Endothelial cell (in vitro differentiated cells): ENCODE measurements around the gene SKOR2. TPM values are rescaled to one million over a fixed set of nuclear protein-coding genes. Genes with fewer than 3 reads are reported as not detected.
"Not testable (repeated sequence)": the region's sequence is repeated elsewhere in the genome, so short reads cannot be mapped to it uniquely, and the experiment has no call there.

Experiments
- DNase-seq: peaks from one replicate; pipeline ENCODE4 v3.0.0; 2021; ENCODE audit warnings: low spot score
- H3K27ac Mint-ChIP-seq: one replicate; pipeline ENCODE4 v1.8.0; 2021; ENCODE audit warnings: mixed read lengths, inconsistent platforms; ENCODE audit not compliant: unreplicated experiment
- H3K27me3 Mint-ChIP-seq: one replicate; pipeline ENCODE4 v1.8.0; 2021; ENCODE audit warnings: mild to moderate bottlenecking, moderate library complexity, mixed read lengths, inconsistent platforms; ENCODE audit not compliant: unreplicated experiment
- H3K36me3 Mint-ChIP-seq: one replicate; pipeline ENCODE4 v1.8.0; 2021; ENCODE audit warnings: mild to moderate bottlenecking, low read depth, mixed read lengths, inconsistent platforms; ENCODE audit not compliant: unreplicated experiment
- H3K4me1 Mint-ChIP-seq: one replicate; pipeline ENCODE4 v1.8.0; 2021; ENCODE audit warnings: mild to moderate bottlenecking, mixed read lengths, inconsistent platforms; ENCODE audit not compliant: unreplicated experiment
- H3K4me3 Mint-ChIP-seq: one replicate; pipeline ENCODE4 v1.8.0; 2021; ENCODE audit warnings: mild to moderate bottlenecking, mixed read lengths, inconsistent platforms; ENCODE audit not compliant: unreplicated experiment
- H3K9me3 Mint-ChIP-seq: one replicate; pipeline ENCODE4 v1.8.0; 2021; ENCODE audit warnings: mixed read lengths, inconsistent platforms; ENCODE audit not compliant: unreplicated experiment
- total RNA-seq: library from RNA; stranded (reverse); fragmentation: NEBNext Ultra II Directional; extraction: Animal tissue kit (Norgen Biotek cat#: 25700); gene quantifications from one replicate; pipeline ENCODE4 v1.2.1, GENCODE V29; 2021; ENCODE audit not compliant: unreplicated experiment
- TF ChIP-seq, protein P1 (sequence below): fragments of 200-600 bp; sonication (generic); IDR thresholded peaks from one replicate; pipeline ENCODE4 v1.5.0; 2021; ENCODE audit warnings: antibody characterized with exemption; ENCODE audit not compliant: unreplicated experiment

Gene SKOR2
- total RNA-seq, 1 donor from 2014 or later = 0.38 TPM

- H3K9me3 Mint-ChIP-seq = peaks cover 4% of the 10 kb centered on the region
- peaks cover 2% of the 10 kb centered on the region for H3K27me3 Mint-ChIP-seq
- no peaks in the 10 kb centered on the region for H3K36me3 Mint-ChIP-seq
- DNase-seq = no peak
- H3K4me1 Mint-ChIP-seq = peaks cover 39% of the 10 kb centered on the region
- TF ChIP-seq, protein P1, sequence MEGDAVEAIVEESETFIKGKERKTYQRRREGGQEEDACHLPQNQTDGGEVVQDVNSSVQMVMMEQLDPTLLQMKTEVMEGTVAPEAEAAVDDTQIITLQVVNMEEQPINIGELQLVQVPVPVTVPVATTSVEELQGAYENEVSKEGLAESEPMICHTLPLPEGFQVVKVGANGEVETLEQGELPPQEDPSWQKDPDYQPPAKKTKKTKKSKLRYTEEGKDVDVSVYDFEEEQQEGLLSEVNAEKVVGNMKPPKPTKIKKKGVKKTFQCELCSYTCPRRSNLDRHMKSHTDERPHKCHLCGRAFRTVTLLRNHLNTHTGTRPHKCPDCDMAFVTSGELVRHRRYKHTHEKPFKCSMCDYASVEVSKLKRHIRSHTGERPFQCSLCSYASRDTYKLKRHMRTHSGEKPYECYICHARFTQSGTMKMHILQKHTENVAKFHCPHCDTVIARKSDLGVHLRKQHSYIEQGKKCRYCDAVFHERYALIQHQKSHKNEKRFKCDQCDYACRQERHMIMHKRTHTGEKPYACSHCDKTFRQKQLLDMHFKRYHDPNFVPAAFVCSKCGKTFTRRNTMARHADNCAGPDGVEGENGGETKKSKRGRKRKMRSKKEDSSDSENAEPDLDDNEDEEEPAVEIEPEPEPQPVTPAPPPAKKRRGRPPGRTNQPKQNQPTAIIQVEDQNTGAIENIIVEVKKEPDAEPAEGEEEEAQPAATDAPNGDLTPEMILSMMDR = no peak
- no peak overlapping the region for H3K27ac Mint-ChIP-seq
- H3K4me3 Mint-ChIP-seq = no peak overlapping the region
These were observed 59.5 kb downstream of the SKOR2 start for GRCh38 chr18:47191961-47192360.

DNA sequence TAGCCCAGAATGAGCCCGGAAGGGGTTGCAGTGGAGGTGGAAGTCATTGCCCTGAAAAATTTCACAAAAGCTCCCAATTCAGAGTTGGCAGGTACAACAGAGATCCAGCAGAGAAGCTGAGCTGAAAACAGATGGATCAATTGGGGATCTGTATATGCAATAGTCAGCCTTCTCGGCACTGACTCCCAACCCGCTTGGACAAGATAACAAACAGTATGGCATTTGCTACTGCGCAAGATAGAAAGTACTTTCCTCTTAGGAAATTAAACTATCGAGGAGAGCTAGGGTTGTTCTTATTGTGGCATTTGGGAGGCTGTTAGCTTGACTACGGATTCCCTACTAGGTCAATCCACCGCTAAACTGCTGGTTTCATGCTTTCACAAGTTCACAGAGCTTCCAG lies 63.7 kb downstream of the SKOR2 start:
- peaks cover 7% of the 10 kb centered on the region for H3K27me3 Mint-ChIP-seq
- peaks cover 16% of the 10 kb centered on the region for H3K36me3 Mint-ChIP-seq
- peaks cover 4% of the 10 kb centered on the region for H3K9me3 Mint-ChIP-seq
- H3K27ac Mint-ChIP-seq = no peak overlapping the region
- H3K4me1 Mint-ChIP-seq = peaks cover 22% of the 10 kb centered on the region
- DNase-seq = no peak
- TF ChIP-seq, protein P1 = no peak
- no peak overlapping the region for H3K4me3 Mint-ChIP-seq

GRCh38 chr18:47184419-47185050 lies 66.9 kb downstream of the SKOR2 start:
- H3K9me3 Mint-ChIP-seq = peaks cover 4% of the 10 kb centered on the region
- TF ChIP-seq, protein P1 = no peak
- H3K27me3 Mint-ChIP-seq = peaks cover 4% of the 10 kb centered on the region
- no peak overlapping the region for H3K27ac Mint-ChIP-seq
- H3K4me3 Mint-ChIP-seq = no peak overlapping the region
- DNase-seq = no peak
- peaks cover 4% of the 10 kb centered on the region for H3K4me1 Mint-ChIP-seq
- peaks cover 16% of the 10 kb centered on the region for H3K36me3 Mint-ChIP-seq

DNA sequence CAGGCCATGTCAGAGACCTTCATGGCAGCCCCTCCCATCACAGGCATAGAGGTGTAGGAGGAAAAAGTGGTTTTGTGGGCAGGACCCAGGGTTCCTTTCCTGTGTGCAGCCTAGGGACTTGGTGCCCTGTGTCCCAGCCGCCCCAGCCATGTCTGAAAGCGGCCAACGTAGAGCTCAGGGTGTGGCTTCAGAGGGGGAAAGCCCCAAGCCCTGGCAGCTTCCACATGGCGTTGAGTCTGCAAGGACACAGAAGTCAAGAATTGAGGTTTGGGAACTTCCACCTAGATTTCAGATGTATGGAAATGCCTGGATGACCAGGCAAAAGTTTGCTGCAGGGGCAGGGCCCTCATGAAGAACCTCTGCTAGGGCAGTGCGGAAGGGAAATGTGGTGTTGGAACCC lies 69.3 kb downstream of the SKOR2 start:
- H3K9me3 Mint-ChIP-seq, H3K4me3 Mint-ChIP-seq, H3K4me1 Mint-ChIP-seq, H3K27ac Mint-ChIP-seq, H3K27me3 Mint-ChIP-seq, DNase-seq: not testable (repeated sequence)
- peaks cover 16% of the 10 kb centered on the region for H3K36me3 Mint-ChIP-seq

- H3K4me3 Mint-ChIP-seq = no peak overlapping the region
- peaks cover 6% of the 10 kb centered on the region for H3K27me3 Mint-ChIP-seq
- TF ChIP-seq, protein P1 = no peak
- H3K27ac Mint-ChIP-seq = no peak overlapping the region
- no peak for DNase-seq
- H3K4me1 Mint-ChIP-seq = peaks cover 3% of the 10 kb centered on the region
- H3K9me3 Mint-ChIP-seq = peaks cover under 1% of the 10 kb centered on the region
- peaks cover 12% of the 10 kb centered on the region for H3K36me3 Mint-ChIP-seq
These were observed 70.7 kb downstream of the SKOR2 start for GRCh38 chr18:47180765-47181164.
